NCI-H1048 (cell line): ENCODE measurements around the gene PADI4.

Source experiments
- DNase-seq: peaks from one replicate; lab custom pipeline; 2025; lab: John Stamatoyannopoulos, UW

Gene PADI4

GRCh38 chr1:17307946-17308345 lies at the start of gene PADI4:
Gene PADI4 (plus strand): TSS chr1:17308197. CDS start chr1:17308223, 26 bp downstream.
- DNase-seq, result no peak

DNA sequence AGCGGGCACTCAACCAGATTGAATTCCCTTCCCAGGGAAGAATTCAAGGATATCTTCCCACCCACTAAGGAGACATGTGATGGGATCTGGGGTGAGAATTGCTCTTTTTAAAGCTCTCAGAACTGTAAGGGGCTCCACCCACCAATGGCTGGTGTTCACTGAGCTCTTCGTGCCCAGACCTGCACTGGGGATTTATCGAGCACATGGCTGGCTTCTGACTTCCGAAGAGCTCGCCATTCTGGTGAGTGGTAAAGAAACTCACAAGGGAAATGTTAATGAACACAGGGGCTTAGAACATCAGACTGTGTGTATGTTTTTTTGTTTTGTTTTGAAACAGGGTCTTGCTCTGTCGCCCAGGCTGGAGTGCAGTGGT lies 49.3 kb upstream of the PADI4 start:
- DNase-seq, result no peak

GRCh38 chr1:17259233-17259873 lies 48.6 kb upstream of the PADI4 start:
- DNase-seq, result no peak

GRCh38 chr1:17260264-17260663 lies 47.7 kb upstream of the PADI4 start:
- DNase-seq, result no peak

DNA sequence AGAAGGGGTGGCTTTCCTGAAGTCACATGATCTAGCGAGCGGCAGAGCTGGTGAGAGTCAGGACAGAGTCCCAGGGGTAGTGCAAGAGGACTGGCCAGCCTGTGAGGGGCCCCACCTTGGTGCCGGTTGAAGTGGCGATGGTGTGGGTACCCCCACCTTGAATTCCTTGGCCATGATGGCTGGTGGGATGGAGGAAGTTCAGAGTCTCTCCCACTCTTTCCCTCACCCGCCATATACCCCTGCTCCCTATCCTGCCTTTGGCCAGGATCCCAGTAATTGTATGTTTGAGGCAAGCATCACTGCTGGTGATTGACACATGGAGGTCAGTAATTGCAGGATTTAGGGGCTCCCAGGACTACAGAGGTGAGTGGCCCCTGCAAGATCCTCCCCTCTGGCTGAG lies 47.3 kb upstream of the PADI4 start:
- DNase-seq, result no peak

DNA sequence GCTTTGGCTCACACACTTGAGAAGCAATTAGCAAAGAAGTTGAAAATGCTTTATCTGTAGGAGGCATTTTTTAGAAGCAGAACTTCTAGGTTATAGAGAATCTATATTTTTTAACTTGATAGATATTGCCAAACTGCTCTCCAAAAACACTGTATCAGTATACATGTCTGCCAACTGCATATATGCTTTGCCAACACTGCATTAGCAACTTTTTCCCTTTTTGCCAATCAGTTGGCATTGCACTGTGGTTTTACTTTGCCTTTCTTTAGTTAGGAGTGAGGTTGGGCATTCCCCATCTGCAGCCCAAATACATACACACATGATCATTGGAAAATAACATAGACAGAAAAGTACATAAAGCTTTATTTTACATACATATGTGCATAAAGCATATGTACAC lies 44.1 kb upstream of the PADI4 start:
- no peak for DNase-seq

GRCh38 chr1:17264470-17264869 lies 43.5 kb upstream of the PADI4 start:
- no peak for DNase-seq

DNA sequence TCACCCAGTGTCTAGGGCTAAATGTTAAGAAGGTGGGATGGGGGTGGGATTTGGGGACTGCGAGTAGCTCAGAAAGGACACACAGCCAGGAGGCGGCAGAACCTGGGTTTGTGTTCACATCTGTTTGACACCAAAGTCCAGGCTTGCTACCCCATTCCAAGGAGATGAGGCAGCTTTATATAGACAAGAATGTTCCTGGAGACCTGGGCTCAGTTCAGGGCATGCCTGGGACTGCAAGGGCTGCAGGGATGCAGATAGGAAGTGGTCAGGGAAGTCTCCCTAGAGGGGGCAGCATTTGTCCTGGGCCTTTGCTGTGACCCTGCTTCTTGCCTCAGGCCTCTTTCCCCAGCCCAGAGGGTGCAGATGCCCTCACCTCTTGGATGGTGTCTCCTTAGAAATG lies 42.8 kb upstream of the PADI4 start:
- no peak for DNase-seq

DNA sequence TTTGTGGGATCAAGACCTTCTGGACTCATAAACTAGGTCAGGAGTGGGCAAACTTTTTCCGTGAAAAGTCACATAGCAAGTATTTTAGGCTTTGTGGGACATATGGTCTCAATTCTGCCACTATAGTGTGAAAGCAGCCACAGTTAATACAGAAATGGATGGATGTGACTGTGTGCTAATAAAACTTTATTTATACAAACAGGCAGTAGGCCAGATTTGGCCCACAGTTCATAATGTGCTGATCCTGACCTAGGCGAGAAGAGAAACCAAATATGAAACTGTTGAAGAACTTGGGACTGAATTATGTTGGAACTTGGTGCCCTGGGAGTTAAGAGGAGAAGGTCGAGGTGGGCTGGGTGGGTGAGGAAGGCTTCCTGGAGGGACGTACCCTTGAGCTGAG lies 42.0 kb upstream of the PADI4 start:
- DNase-seq, result no peak

DNA sequence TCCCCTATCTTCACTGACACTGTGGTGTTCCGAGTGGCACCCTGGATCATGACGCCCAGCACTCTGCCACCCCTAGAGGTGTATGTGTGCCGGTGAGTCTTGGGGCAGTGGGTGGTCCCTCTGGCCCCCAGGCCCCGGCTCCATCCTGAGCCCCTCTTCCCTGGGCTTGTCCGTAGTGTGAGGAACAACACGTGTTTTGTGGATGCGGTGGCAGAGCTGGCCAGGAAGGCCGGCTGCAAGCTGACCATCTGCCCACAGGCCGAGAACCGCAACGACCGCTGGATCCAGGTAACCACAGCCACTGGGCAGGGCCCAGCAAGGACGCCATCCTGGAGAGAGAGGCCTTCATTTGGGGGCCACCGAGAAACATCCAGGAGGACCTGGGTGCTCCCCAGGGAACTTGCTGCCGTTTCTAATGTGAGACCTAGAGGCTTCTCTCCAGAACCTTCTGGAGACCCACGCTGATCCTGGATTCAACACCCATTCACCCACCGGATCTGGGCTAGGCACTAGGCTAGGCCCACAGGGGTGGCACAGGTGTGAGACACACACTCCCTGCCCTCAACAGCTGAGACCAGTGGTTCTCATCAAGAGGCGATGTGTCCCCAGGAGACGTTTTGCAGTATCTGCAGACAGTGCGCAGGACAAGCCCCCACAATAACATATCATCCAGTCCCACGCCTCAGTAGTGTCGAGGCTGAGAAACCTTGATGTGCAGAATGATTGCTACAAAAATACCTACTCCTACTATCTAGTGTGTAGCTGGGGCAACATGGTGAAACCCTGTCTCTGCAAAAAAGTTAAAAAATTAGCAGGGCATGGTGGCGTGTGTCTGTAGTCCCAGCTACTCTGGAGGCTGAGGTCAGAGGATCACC lies 36.9 kb upstream of the PADI4 start:
- DNase-seq, result no peak

GRCh38 chr1:17272066-17272465 lies 35.9 kb upstream of the PADI4 start:
- DNase-seq, result no peak

- DNase-seq, result no peak
Observed at GRCh38 chr1:17272646-17273045, 35.4 kb upstream of the PADI4 start.

- DNase-seq, result no peak
Observed at GRCh38 chr1:17273096-17273495, 34.9 kb upstream of the PADI4 start.

- DNase-seq, result no peak
Observed at GRCh38 chr1:17274186-17275170, 33.5 kb upstream of the PADI4 start.

DNA sequence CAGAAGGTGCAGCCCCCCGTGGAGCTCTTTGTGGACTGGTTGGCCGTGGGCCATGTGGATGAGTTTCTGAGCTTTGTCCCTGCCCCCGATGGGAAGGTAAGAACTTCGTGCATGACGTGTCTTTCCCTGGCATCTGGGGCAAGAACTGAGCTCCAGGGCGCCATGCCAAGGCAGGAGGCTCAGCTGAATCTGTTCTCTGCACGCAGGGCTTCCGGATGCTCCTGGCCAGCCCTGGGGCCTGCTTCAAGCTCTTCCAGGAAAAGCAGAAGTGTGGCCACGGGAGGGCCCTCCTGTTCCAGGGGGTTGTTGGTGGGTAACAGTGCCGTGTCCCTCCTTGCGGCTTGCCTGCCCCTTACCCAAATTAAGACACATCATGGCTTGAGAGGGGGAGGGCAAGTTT lies 31.4 kb upstream of the PADI4 start:
- DNase-seq, result no peak

- DNase-seq, result no peak
Observed at GRCh38 chr1:17277511-17278159, 30.4 kb upstream of the PADI4 start.

GRCh38 chr1:17278996-17279830 lies 28.8 kb upstream of the PADI4 start:
- no peak for DNase-seq

GRCh38 chr1:17280436-17280835 lies 27.6 kb upstream of the PADI4 start:
- no peak for DNase-seq

DNA sequence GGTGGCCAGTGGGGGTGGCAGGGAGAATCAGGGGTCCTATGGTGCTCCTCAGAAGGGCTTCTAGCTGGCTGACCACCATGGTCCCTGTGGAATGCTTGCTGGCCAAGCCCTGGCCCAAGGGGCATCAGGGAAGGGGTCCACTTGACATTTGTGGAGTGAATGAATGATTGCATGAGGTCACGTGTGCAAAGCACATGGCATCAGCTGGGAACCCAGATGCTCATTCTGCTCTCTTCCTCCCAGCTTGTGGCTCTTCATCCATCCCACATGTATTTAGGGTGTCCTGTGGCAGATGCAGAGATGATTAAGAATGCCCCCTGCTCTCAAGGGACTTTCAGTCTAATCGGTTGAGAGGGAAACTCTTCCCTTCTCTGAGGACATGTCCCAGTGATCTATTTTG lies 27.1 kb upstream of the PADI4 start:
- DNase-seq, result no peak

DNA sequence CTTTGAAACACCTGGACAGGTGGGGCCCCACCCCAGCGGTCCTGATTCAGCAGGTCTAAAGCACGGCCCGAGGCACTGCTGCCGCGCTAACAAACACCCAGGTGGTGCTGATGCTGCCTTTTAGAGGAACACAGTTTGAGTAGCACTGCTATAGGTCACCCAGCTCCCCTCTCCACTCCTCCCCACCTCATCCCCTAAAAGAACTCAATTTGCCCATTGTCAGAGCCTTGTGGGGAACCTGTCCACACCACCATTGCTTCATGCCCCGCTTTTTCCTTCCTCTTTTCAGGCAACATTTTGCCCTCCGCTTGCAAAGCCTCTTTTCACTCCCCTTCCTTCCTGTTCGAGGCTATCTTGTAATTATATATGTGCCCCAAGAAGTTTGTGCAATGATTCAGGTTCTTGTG lies 26.2 kb upstream of the PADI4 start:
- DNase-seq, result no peak

GRCh38 chr1:17282836-17283235 lies 25.2 kb upstream of the PADI4 start:
- DNase-seq, result no peak
